HG02798 (cell line): ENCODE data around the gene ERFL.

Experiments used
- ATAC-seq: cut with Tn5 transposase; IDR thresholded peaks from one replicate; pipeline ENCODE4 v1.9.1; 2021; ENCODE audit warnings: mild to moderate bottlenecking; ENCODE audit not compliant: unreplicated experiment, poor library complexity

ERFL gene

GRCh38 chr19:41928221-41928683 lies at the start of gene ERFL:
TSS of gene ERFL (minus strand) at chr19:41928449. CDS start at chr19:41912919, 15,530 bp downstream.
- no peak for ATAC-seq

- no peak for ATAC-seq
Observed at GRCh38 chr19:41977916-41978315, 49.7 kb upstream of the ERFL start.

- ATAC-seq = no peak
Observed at GRCh38 chr19:41974652-41975051, 46.4 kb upstream of the ERFL start.

- no peak for ATAC-seq
Observed at GRCh38 chr19:41971363-41971762, 43.1 kb upstream of the ERFL start.

- ATAC-seq = no peak
Observed at GRCh38 chr19:41969772-41970458, 41.7 kb upstream of the ERFL start.

GRCh38 chr19:41968751-41969595 lies 40.7 kb upstream of the ERFL start:
- ATAC-seq = no peak

- ATAC-seq = no peak
Observed at GRCh38 chr19:41967054-41967783, 39.0 kb upstream of the ERFL start.

- ATAC-seq = no peak
Observed at GRCh38 chr19:41965106-41965505, 36.9 kb upstream of the ERFL start.

GRCh38 chr19:41960973-41961372 lies 32.7 kb upstream of the ERFL start:
- no peak for ATAC-seq

- ATAC-seq = peak; percentile 87
Observed at GRCh38 chr19:41959056-41960053, 31.1 kb upstream of the ERFL start, which contains the start of gene RABAC1. TSS of gene RABAC1 (minus strand) at chr19:41959321. CDS start at chr19:41959292, 29 bp downstream.

GRCh38 chr19:41958367-41959055 lies 30.3 kb upstream of the ERFL start:
- peak; percentile 62 for ATAC-seq

GRCh38 chr19:41957838-41958366 lies 29.7 kb upstream of the ERFL start:
- peak; percentile 27 for ATAC-seq

GRCh38 chr19:41957161-41957837 lies 29.1 kb upstream of the ERFL start:
- no peak for ATAC-seq

GRCh38 chr19:41956621-41957020 lies 28.4 kb upstream of the ERFL start:
- ATAC-seq = no peak

GRCh38 chr19:41955521-41955920 lies 27.3 kb upstream of the ERFL start:
- ATAC-seq = no peak

- no peak for ATAC-seq
Observed at GRCh38 chr19:41951686-41952172, 23.5 kb upstream of the ERFL start.

- ATAC-seq = no peak
Observed at GRCh38 chr19:41947091-41947490, 18.8 kb upstream of the ERFL start.
